ENCODE measurements around the gene NTN4.
"Not testable (repeated sequence)": the region's sequence is repeated elsewhere in the genome, so short reads cannot be mapped to it uniquely, and the experiment has no call there.

NTN4 gene

DNA sequence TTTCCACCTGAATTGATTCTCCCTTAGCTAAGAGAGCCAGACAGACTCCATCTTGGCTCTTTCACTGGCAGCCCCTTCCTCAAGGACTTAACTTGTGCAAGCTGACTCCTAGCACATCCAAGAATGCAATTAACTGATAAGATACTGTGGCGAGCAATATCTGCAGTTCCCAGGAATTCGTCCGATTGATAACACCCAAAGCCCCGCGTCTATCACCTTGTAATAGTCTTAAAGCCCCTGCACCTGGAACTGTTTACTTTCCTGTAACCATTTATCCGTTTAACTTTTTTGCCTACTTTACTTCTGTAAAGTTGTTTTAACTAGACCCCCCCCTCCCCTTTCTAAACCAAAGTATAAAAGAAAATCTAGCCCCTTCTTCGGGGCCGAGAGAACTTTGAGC is 44.5 kb downstream of the NTN4 start:
- DNase-seq: not testable (repeated sequence)

DNA sequence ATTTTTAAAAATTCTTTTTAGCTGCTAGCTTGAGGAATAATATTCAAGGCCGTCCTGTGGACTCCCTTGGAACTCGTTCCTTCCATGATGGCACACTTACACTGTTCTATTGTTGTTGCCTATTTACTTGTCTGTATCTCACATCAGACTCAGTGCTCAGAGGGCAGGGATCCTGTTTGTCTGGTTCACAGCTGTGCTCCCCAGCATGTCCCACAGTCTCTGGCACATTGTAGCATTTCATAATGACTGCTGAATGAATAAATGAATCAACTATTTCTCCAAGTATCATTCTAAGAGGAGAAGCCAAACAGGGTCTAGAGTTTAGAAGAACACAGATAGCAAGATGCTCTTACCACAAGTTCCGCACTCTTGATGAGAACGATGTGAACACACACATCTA is 48.0 kb downstream of the NTN4 start:
- no peak for DNase-seq

DNA sequence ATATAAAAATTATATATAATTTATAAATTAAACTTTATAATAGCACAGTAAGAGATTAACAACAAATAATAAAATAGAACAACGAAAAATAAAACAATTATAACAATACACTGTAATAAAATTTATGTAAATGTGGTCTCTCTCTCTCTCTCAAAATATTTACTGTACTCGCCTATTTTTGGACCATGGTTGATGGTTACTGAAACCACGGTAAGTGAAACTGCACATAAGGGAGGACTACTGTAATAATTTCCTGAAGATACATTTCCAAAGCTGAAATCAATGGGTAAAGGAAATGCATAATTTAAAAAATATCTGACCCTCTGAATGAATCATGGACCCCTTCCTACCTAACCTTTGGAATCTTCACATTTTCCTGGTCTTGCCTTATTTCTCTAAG is 48.9 kb downstream of the NTN4 start:
- DNase-seq: no peak

DNA sequence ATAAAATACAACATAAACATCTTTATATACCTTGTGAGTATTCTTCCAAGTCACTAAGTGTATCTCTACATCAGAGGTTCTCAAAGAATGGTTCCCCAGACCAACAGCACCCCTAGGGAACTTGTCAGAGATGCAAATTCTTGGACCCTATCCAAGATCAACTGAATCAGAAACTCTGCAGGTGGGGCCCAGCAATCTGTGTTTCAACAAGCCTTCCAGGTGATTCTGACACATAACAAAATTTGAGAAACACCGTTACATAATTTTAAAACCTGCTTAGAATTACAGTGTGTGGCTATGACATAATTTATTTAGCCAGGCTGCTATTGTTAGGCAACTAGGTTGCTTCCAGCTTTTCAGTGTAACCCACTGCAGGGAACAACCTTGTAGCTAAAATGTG is 49.8 kb downstream of the NTN4 start:
- DNase-seq: no peak

DNA sequence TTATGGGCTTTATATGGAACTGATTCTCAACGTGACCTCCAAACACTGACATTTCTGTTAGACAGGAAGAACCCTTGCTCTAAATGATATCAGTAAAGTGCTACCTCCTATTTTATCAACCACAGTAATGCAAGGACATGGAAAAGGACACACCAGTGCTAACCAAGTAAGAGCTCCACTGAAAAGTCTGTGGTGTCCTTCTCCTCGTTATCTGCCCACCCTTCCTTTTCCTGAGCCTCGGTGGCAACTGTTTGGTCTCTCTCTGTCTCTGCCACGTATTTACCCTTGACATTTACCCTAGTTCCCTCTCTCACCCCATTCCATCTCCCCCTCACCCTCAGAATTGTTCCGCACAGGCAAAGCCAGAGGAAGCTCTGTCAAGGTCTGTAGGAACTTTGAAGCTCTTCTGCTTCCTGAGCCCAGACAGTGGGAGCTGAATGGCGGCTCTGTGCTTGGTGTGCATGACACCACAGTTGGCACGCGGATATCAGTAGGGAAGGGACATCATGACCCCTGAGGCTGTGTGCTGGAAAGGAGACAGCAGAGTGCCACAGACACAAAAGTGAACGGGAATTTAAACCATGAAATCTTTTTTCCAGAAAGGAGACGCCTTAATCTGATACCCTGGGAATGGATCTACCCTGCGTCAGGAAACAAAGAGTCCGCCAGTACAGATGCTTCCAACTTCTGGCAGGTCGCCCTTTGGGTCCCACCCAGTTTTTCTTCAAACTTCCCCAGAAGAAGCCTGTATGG is 50.8 kb downstream of the NTN4 start:
- no peak for DNase-seq

DNA sequence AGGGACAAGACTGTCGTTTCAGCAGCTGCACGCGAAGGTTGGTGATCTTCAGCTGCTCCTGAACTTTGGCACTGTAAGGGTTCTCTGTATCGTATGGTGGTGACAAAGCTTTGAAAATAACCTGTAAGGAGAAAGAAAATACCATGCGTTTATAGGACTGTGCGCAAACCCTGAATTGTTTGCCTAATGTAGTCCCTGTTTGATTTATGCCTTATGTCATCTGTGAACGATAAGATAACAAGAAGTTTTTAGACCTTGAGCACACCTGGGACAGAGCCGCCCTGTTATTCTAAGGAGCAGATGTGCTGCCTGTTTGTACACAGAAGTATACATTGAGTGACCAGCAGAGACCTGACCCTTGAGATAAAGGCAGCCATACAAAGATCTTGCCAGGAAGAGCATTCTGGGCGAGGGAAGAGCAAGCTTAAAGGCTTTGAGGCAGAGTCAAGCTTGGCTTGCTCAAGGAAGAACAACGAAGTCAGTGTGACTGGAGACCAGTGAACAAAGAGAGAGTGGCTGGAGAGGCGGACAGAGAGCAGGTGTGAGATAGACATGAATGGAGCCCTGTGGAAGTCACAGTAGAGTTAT is 52.4 kb downstream of the NTN4 start:
- no peak for DNase-seq

DNA sequence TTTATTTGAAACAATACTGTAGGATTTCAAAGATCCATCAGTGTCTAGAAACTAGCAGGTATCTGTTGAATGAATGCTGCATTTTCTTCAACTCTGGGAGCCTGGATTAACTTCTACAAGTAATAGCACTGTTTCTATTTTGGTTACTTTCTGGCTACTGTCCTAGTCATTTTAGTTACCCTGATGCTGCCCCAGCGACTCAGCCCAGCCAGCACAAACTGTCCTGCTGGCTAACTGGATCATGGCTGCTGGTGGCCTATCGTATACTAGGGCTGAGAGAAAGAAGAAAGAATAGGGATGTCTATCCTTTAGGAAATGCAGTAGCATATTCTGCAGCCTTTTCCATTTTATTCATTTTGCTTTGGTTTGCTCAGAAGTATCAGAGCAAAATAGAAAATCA is 53.9 kb downstream of the NTN4 start:
- DNase-seq: no peak

DNA sequence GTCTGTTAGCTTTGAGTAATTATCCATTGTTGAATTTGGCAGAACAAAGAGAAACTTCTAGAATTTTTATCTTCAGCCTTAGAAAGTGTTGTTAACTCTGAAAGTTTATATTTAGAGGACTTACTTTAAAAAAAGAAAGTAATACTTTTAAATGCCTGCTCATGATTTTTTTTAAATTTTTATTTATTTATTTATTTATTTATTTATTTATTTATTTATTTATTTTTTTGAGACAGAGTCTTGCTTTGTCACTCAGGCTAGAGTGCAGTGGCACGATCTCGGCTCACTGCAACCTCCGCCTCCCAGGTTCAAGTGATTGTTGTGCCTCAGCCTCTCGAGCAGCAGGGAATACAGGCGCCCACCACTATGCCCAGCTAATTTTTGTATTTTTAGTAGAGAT is 54.8 kb downstream of the NTN4 start:
- DNase-seq: not testable (repeated sequence)

DNA sequence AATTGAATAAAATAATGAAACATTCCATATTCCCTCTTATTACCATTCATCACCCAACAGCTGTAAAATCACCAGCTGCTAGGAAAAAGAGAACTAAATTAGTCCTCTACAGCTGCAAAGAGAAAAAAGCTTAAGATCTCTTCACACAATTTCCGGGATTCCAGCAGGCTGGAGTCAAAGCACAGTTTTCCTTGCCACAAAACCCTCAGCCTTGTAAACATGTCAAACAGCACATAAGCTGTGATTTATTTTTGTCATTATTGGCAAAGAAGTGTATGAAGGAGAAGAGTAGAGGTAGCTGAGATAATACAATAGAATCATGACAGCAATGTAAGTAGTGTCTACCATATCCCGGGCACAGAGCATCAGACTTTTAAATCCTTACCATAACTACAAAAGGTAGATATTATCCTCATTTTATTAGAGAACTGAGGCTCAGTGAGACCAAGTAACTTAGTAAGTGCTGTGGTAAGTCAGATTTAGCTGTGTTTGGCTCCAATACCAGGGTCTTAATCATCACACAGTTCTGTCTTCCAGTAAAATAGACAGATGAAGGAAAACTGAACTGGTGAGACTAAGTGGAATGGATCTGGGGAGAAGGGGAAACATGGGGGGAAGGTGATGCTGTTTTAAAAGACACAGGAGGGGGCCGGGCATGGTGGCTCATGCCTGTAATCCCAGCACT is 57.3 kb downstream of the NTN4 start:
- DNase-seq: no peak

DNA sequence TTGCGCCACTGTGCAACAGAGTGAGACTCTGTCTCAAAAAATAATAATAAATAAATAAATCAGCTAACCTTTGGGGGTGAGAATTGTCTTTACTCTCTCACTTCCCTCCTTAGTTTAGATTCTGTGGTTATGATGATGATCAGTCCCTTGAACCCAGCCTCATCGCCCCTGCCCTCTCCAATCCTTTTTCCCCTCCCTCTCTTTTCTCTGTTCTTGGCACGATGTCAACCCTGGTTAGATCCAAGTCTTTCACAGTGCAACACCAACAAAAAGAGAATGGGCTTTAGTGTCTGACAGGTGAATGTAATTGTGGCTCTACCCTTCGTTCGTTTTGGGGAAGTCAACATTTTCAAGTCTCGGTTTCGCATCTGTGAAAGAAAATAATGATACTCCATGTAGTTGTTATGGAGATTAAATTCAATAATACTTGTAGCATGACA is 59.0 kb downstream of the NTN4 start:
- DNase-seq: no peak

DNA sequence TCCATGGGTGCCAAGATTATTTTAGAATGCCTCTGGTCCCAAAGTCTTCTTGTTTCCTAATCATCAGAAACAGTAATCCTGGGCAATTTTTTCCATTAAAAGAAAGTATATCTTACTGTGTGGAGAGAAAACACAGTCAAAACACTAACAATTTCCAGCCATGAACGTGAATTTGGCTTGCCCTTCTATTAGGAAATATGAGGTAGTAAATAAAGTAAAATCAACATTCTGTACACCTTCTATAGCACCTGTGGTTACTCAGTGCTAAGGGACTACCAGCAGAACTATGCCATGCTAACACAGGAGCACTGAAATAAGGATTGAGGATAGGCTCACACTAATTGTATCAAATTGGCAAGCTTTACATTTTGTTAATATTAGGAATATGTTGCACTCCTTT is 60.1 kb downstream of the NTN4 start:
- no peak for DNase-seq

DNA sequence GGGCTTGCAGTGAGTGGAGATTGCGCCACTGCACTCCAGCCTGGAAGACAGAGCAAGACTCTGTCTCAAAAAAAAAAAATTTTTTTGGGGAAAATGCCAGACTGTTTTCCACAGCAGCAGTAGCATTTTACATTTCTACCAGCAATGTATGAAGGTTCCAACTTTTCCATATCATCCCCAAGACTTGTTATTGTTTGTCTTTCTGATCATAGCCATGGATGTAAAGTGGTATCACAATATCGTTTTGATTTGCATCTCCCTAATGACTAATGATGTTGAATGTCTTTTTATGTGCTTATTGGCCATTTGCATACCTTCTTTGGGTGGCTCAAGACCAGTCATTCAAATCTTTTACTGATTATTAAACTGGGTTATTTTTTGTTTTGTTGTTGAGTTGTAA is 63.7 kb downstream of the NTN4 start:
- DNase-seq: no peak

DNA sequence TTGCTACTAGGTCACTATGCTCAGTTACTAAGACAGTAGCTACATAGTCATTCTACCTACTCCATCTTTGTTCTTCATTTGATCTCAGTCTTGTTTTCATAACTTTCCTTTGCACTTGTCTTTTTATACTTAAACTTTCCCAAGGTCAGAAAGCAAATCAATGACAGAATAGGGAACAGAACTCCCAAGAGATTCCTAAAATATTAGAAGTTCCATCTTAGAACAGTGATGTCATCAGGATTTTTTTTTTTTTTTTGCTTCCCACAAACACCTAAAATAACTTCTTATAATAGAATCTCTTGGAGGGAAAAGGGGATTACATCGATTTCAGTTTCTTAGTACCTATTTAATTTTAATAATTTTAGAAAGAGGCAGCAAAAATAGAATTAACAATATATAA is 65.8 kb downstream of the NTN4 start:
- DNase-seq: no peak

DNA sequence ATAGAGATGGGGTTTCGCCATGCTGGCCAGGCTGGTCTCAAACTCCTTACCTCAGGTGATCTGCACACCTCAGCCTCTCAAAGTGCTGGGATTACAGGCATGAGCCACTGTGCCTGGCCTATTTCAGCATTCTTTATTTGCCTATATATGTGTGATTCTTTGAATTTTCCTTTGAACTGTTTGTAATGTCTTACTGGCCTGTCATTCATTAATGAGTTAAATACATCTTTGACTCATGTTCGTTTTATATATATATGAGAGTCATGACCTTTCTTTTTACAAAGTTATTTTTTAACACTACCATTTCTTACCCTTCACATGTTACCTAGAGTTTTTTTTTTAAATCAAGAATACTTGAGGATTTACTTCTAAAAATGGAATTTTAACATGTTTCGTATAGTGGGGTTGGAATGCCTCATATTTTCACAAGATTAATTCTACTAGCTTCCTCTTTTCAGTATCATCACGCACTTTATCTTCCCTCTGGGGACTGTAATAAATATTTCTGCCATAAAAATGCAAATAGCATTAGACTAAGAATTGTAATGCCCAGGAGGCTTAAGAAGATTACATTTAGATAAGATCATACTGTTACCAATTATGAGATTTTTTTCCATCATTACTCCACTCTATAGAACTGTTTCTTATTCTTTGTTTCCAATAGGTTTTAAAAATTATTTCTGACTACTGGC is 66.7 kb downstream of the NTN4 start:
- DNase-seq: no peak

DNA sequence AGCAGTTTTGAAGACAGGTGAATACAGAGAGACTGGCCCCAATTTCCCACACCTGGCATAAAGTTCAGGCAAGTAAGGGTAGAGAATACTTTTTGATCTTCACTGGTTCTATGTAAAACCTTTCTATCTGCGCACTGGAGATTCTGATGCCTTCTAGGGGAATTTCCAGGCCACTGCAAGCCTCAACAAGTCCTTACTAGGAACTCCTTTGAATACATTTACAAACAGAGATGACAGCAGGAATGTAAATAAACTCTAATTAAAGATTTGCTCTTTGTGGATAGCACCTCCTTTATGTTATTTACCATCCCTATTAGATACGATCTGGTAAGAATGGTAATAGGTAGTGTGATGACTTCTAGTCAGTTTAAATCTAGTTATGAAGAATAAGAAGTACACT is 69.2 kb downstream of the NTN4 start:
- DNase-seq: no peak

DNA sequence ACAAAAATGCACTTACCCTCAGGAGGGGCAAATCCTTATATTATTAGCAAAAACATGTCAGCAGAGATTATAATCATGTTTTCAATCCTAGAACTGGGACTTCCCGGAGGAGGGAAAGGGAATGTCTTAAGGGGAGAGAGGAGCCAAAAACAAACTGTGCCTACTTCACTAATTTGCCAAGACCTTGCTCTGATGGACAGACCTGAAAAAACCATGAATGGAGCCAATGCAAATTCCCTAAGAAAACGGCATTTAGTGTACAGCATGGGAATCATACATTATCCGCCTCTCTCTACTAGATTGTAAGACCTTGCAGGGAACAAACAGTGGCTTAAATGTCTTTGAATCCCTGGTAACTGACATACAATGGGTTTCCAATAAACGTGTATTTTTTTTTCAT is 70.4 kb downstream of the NTN4 start:
- no peak for DNase-seq

DNA sequence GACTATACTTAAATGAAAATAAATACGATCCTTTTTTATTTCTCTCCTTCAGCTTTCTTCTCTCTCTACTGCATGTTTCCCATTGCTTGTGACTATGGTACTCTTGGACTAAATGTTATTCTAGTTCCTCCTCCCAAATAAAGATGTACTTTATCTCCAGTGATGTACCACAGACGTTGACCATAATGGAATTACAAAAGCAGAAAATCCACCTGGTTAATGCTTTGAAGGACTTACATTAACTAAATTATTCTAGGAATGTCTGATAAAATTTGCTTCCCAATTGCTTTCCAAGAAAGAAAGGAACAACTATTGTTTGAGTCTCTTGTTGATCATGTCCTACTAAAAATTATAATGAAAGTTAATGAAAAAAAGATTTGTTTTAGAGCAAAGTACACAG is 71.8 kb downstream of the NTN4 start:
- DNase-seq: no peak

DNA sequence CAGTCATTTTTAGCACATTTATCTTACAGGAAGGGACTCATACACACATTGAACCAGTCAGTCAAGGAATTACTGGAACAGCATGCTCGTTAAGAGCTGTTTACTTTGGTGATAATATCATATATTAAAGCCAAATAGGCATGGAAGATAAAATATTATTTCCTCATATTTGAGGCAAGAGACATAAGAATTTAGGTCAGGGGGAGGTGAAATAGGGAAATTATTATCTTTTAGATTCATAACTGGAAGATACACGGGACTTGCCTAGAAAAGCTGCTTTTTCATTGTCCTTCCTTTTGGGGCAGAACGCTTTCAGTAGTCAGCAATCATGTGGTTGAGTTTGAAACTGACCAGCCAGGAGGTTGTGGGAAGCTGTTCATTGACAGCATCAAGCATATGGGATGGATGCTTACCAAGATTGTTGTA is 72.5 kb downstream of the NTN4 start:
- no peak for DNase-seq

DNA sequence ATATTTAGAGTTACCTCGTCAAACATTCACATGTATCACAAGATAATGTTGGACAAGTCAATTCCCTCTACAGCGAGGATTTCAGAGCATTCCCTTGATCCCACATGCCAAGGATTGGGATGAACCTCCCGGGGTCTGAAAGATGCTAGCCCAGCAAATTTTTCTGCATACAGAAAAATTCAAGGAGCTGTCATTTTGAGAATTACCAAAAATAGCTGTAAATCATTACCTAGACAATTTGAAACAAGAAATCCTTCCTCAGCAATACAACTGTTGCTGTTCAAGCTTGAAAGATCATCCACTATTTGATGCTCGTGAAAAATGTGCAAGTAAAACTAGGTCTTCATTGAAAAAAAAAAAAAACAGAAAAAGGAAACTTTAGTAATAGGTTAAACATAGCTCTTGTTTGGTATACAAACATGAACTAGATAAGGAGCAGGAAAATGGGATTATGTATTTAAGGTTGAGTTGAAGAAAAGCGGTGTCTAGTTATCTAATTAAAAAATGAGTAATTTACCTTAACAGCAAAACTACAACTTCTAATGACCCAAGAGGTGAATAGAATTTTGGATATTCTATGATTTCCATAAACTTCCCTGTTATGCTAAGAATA is 73.1 kb downstream of the NTN4 start:
- DNase-seq: no peak

DNA sequence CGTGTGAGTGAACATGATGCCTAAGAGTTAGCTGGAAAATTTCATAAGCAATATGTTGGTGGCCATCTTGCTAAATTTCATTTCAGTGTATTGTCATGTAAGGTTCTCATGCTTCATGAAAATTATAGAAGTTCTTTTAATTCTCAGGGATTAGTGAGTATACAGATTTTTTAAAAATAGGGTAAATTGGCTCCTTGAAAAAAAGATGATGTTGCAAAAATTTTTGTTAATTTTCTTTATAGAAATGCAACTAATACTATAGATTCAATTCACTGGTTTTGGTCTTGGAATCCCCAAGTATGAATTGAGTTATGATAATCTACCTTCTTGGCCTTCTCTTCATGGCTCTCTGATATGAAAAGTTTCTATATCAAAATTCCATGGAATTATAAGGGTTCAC is 75.4 kb downstream of the NTN4 start:
- no peak for DNase-seq

DNA sequence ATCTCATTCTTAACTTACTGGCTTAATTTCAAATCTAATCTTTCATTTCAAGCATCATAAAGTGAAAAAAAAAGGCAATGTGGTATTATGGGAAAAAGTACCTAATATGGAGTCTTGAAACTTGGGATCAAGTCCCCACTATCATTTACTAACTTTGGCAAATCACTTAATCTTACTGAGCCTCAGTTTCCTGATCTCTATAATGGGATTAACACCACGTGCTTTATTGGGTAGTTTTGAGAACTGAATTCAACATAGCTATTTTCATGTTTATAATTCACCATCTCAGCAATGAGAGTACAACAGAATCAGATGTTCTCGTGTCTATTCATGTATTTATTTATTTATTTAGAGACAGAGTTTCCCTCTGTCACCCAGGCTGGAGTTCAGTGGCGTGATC is 78.3 kb downstream of the NTN4 start:
- DNase-seq: no peak

DNA sequence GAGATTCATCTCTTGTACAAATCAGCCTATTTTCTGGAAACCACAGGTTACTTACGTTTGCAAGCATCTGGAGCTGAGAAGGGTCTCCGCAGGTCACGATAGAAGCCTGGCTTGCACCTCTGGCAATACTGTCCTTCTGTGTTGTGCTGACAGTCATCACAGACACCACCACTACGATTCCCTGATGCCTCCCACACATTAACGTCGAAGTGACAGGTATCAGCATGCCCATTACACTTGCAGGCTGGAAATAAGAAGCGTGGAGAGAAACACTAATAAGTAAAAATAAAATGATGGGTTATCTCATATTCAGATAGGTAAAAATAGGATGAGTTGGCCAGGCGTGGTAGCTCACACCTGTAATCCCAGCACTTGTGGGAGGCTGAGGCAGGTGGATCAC is 80.2 kb downstream of the NTN4 start:
- no peak for DNase-seq

DNA sequence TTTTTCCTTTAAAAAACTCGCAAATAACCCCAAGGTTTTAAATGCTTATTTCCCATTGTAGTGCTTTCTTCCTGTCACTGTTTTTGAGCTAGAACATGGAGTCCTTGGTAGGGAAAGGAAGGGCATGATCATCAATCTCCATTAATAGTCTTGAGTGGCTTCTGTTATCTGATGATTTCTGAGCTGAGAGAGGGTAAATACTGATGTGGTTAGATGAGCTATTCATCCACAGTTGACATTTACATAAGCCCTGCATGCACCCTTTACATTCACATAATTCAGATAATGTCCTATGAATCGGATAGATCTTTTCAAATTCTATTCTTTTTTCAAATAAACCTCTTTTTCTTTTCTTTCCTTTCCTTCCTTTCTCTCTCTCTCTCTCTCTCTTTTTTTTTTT is 81.4 kb downstream of the NTN4 start:
- no peak for DNase-seq
